H9 (cell line): ENCODE measurements around the gene ALAD. TPM values are rescaled to one million over a fixed set of nuclear protein-coding genes. Genes with fewer than 3 reads are reported as not detected.
A peak's percentile ranks its signal among the peaks of the same experiment; 100 is the strongest.

Experiments
- DNase-seq: peaks from one replicate; pipeline ENCODE4 v3.0.0-alpha.2; 2017
- H2AFZ ChIP-seq: one replicate; pipeline ENCODE4 v1.6.1; 2013; ENCODE audit warnings: mild to moderate bottlenecking, low read length, control low read depth, moderate library complexity
- H2AK5ac ChIP-seq: 2 replicates; pipeline ENCODE4 v1.6.1; 2013; ENCODE audit warnings: low read length, control low read depth, mixed read lengths; ENCODE audit not compliant: insufficient read length
- H2BK120ac ChIP-seq: one replicate; pipeline ENCODE4 v1.6.1; 2013; ENCODE audit warnings: low read depth, mild to moderate bottlenecking, low read length, control low read depth, inconsistent platforms; ENCODE audit not compliant: poor library complexity, severe bottlenecking
- H2BK12ac ChIP-seq: 2 replicates; pipeline ENCODE4 v1.6.1; 2013; ENCODE audit warnings: low read length, control low read depth, mixed read lengths, low read depth; ENCODE audit not compliant: insufficient read length
- H2BK15ac ChIP-seq: 2 replicates; pipeline ENCODE4 v1.6.1; 2013; ENCODE audit warnings: low read depth, low read length, control low read depth
- H2BK20ac ChIP-seq: one replicate; pipeline ENCODE4 v1.6.1; 2013; ENCODE audit warnings: low read depth, mild to moderate bottlenecking, low read length, control low read depth, inconsistent platforms; ENCODE audit not compliant: poor library complexity, severe bottlenecking
- H2BK5ac ChIP-seq: 2 replicates; pipeline ENCODE4 v1.6.1; 2013; ENCODE audit warnings: low read length, control low read depth, mixed read lengths; ENCODE audit not compliant: insufficient read length
- H3K14ac ChIP-seq: 2 replicates; pipeline ENCODE4 v1.6.1; 2013; ENCODE audit warnings: low read length, control low read depth; ENCODE audit not compliant: insufficient read depth
- H3K18ac ChIP-seq: 2 replicates; pipeline ENCODE4 v1.6.1; 2013; ENCODE audit warnings: low read depth, mild to moderate bottlenecking, mixed read lengths, low read length, control low read depth; ENCODE audit not compliant: insufficient read length
- H3K23ac ChIP-seq: 2 replicates; pipeline ENCODE4 v1.6.1; 2013; ENCODE audit warnings: low read length, control low read depth, mixed read lengths, low read depth; ENCODE audit not compliant: insufficient read length
- H3K23me2 ChIP-seq: 2 replicates; pipeline ENCODE4 v1.6.1; 2013; ENCODE audit warnings: low read depth, mild to moderate bottlenecking, mixed read lengths, low read length, control low read depth; ENCODE audit not compliant: insufficient read length, poor library complexity, severe bottlenecking
- H3K27ac ChIP-seq: 2 replicates; pipeline ENCODE4 v1.5.1; 2013; ENCODE audit warnings: low read length, control low read depth, mixed read lengths, low read depth; ENCODE audit not compliant: insufficient read length
- H3K27me3 ChIP-seq: 2 replicates; pipeline ENCODE4 v1.6.1; 2013; ENCODE audit warnings: low read length, control low read depth, inconsistent platforms; ENCODE audit not compliant: insufficient read depth
- H3K4ac ChIP-seq: 2 replicates; pipeline ENCODE4 v1.6.1; 2013; ENCODE audit warnings: low read depth, mild to moderate bottlenecking, control low read depth, inconsistent platforms, low read length, moderate library complexity
- H3K4me1 ChIP-seq: 2 replicates; pipeline ENCODE4 v1.6.1; 2013; ENCODE audit warnings: low read length, control low read depth, inconsistent platforms; ENCODE audit not compliant: insufficient read depth
- H3K4me2 ChIP-seq: 2 replicates; pipeline ENCODE4 v1.6.1; 2013; ENCODE audit warnings: low read length, control low read depth, mixed read lengths; ENCODE audit not compliant: insufficient read length, insufficient read depth
- H3K56ac ChIP-seq: 2 replicates; pipeline ENCODE4 v1.6.1; 2013; ENCODE audit warnings: low read depth, mild to moderate bottlenecking, mixed read lengths, low read length, control low read depth; ENCODE audit not compliant: insufficient read length
- H3K79me1 ChIP-seq: 2 replicates; pipeline ENCODE4 v1.6.1; 2013; ENCODE audit warnings: low read depth, mild to moderate bottlenecking, moderate library complexity, low read length, control low read depth, inconsistent platforms; ENCODE audit not compliant: insufficient read depth, poor library complexity, severe bottlenecking
- H3K79me2 ChIP-seq: 2 replicates; pipeline ENCODE4 v1.6.1; 2013; ENCODE audit warnings: low read length, control low read depth, inconsistent platforms; ENCODE audit not compliant: insufficient read depth
- H3K9ac ChIP-seq: 2 replicates; pipeline ENCODE4 v1.6.1; 2013; ENCODE audit warnings: low read length, control low read depth, mixed read lengths; ENCODE audit not compliant: insufficient read length; ENCODE audit errors: extremely low read depth
- H3K9me3 ChIP-seq: one replicate; pipeline ENCODE4 v1.6.1; 2013; ENCODE audit warnings: low read depth, low read length, inconsistent platforms; ENCODE audit not compliant: control insufficient read depth
- H3T11ph ChIP-seq: one replicate; pipeline ENCODE4 v1.6.1; 2013; ENCODE audit warnings: mild to moderate bottlenecking, low read length, control low read depth, inconsistent platforms
- H4K20me1 ChIP-seq: one replicate; pipeline ENCODE4 v1.6.1; 2013; ENCODE audit not compliant: control insufficient read depth, insufficient read length, insufficient read depth
- H4K5ac ChIP-seq: 2 replicates; pipeline ENCODE4 v1.6.1; 2013; ENCODE audit warnings: low read depth, mild to moderate bottlenecking, mixed read lengths, low read length, control low read depth; ENCODE audit not compliant: insufficient read length
- H4K8ac ChIP-seq: replicated peaks from 2 replicates; pipeline ENCODE4 v1.6.1; 2013; ENCODE audit warnings: low read length, control low read depth, mixed read lengths, low read depth; ENCODE audit not compliant: insufficient read length
- H4K91ac ChIP-seq: 2 replicates; pipeline ENCODE4 v1.6.1; 2013; ENCODE audit warnings: low read depth, mild to moderate bottlenecking, moderate library complexity, mixed read lengths, low read length, control low read depth; ENCODE audit not compliant: insufficient read length
- H3K27ac Mint-ChIP-seq, 3 experiments: 2 replicates in 2 of 3; 3 replicates in 1 of 3; pipeline ENCODE4 v1.8.0; 2020 to 2021; ENCODE audit warnings: mixed read lengths in 3 of 3, mild to moderate bottlenecking in 1 of 3, moderate library complexity in 1 of 3
- H3K27me3 Mint-ChIP-seq: 2 replicates; pipeline ENCODE4 v1.8.0; 2021; ENCODE audit warnings: low read depth, mild to moderate bottlenecking, moderate library complexity, mixed read lengths
- H3K36me3 Mint-ChIP-seq, 3 experiments: 2 replicates in 2 of 3; 3 replicates in 1 of 3; pipeline ENCODE4 v1.8.0; 2020 to 2021; ENCODE audit warnings: low read depth in 3 of 3, mixed read lengths in 3 of 3; ENCODE audit not compliant: insufficient read depth in 1 of 3
- H3K4me1 Mint-ChIP-seq, 2 experiments: 2 replicates each; pipeline ENCODE4 v1.8.0; 2020; ENCODE audit warnings: mixed read lengths in 2 of 2
- H3K4me3 Mint-ChIP-seq, 2 experiments: 2 replicates in 1 of 2; 3 replicates in 1 of 2; pipeline ENCODE4 v1.8.0; 2020 to 2021; ENCODE audit warnings: mild to moderate bottlenecking in 2 of 2, mixed read lengths in 2 of 2, moderate library complexity in 1 of 2
- H3K9me3 Mint-ChIP-seq, 2 experiments: 2 replicates in 1 of 2; 3 replicates in 1 of 2; pipeline ENCODE4 v1.8.0; 2020; ENCODE audit warnings: mild to moderate bottlenecking in 2 of 2, mixed read lengths in 2 of 2, moderate library complexity in 1 of 2
- CTCF ChIP-seq: fragments of 200-600 bp; sonication (generic); conservative IDR thresholded peaks from 3 replicates; pipeline ENCODE4 v1.8.0; 2021; ENCODE audit warnings: antibody characterized with exemption, mild to moderate bottlenecking
- WGBS: extraction: QIAGEN DNeasy Blood & Tissue Kit; methylation state at CpG from one replicate; pipeline ENCODE4 v1.1.7; 2013; ENCODE audit warnings: missing lambda C conversion rate, low lambda C conversion rate, mixed read lengths; ENCODE audit not compliant: insufficient read length; ENCODE audit errors: extremely low coverage; 5-methylcytosine and 5-hydroxymethylcytosine counted together
- total RNA-seq: library from RNA; stranded (reverse); gene quantifications from 2 replicates; pipeline ENCODE4 v1.2.1, GENCODE V29; 2021

ALAD gene
- total RNA-seq, 1 experiment from 2014 or later, result 13.2 TPM

DNA sequence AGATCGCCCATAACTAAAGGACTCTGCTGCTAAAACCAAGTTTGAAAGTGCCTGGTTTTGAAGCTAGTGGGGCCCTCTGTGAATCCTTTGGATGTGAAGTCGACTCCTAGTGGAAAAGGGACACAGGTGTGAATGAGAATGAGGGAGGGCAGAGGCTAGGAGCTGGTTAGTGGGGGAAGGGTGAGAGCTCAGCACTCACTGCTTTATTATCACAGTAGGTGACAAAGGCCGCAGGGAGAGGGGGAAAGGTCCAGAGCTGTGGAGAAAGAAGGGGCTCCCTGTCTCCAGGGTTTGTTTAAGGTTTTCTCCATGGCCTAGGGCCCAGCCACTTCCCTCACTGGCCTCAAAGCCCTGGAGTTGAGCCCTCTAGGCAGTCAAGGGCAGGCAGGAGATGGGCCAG lies 27.8 kb downstream of the ALAD start:
- Histone ChIP-seq H2BK5ac (no peak overlapping the region), H4K20me1 (no peaks in the 10 kb centered on the region), H3K14ac (no peak overlapping the region), H4K8ac (no peak overlapping the region), H2AFZ (no peak overlapping the region), H3K4me1 (no peaks in the 10 kb centered on the region), H3K18ac (no peak overlapping the region), H3K79me2 (no peaks in the 10 kb centered on the region), H3K79me1 (no peaks in the 10 kb centered on the region), H3K4me2 (no peak overlapping the region), H2BK20ac (no peak overlapping the region), H3K27ac (no peak overlapping the region), H2BK120ac (no peak overlapping the region), H3K27me3 (no peaks in the 10 kb centered on the region), H2AK5ac (no peak overlapping the region), H3K23me2 (peaks cover 8% of the 10 kb centered on the region), H3K9me3 (no peaks in the 10 kb centered on the region), H3K4ac (no peak overlapping the region), H3K23ac (no peak overlapping the region), H4K5ac (no peak overlapping the region), H3K9ac (no peak overlapping the region), H3T11ph (no peak overlapping the region), H3K56ac (no peak overlapping the region), H4K91ac (no peak overlapping the region), H2BK15ac (no peak overlapping the region), H2BK12ac (no peak overlapping the region)
- no peak overlapping the region for H3K4me3 Mint-ChIP-seq
- H3K27ac Mint-ChIP-seq, result peak overlapping the region; percentile 72 to 96 (median 88); a peak in 5 of 7 replicates
- no peaks in the 10 kb centered on the region for H3K9me3 Mint-ChIP-seq
- H3K36me3 Mint-ChIP-seq, result peaks cover 0 to 29% (median 22%) of the 10 kb centered on the region in 3 experiments; a peak in 6 of 7 replicates
- H3K27me3 Mint-ChIP-seq, result no peaks in the 10 kb centered on the region
- WGBS, result no CpG with 5 or more reads among the region's 3 CpGs
- H3K4me1 Mint-ChIP-seq, result peaks cover 8 to 19% of the 10 kb centered on the region in 2 experiments
- TF ChIP-seq CTCF, result no peak
- no peak for DNase-seq
